NCI-H2171 (cell line): ENCODE data around the gene SLC2A6.

Experiments
- DNase-seq: peaks from one replicate; lab custom pipeline; 2025; lab: John Stamatoyannopoulos, UW

Gene SLC2A6

DNA sequence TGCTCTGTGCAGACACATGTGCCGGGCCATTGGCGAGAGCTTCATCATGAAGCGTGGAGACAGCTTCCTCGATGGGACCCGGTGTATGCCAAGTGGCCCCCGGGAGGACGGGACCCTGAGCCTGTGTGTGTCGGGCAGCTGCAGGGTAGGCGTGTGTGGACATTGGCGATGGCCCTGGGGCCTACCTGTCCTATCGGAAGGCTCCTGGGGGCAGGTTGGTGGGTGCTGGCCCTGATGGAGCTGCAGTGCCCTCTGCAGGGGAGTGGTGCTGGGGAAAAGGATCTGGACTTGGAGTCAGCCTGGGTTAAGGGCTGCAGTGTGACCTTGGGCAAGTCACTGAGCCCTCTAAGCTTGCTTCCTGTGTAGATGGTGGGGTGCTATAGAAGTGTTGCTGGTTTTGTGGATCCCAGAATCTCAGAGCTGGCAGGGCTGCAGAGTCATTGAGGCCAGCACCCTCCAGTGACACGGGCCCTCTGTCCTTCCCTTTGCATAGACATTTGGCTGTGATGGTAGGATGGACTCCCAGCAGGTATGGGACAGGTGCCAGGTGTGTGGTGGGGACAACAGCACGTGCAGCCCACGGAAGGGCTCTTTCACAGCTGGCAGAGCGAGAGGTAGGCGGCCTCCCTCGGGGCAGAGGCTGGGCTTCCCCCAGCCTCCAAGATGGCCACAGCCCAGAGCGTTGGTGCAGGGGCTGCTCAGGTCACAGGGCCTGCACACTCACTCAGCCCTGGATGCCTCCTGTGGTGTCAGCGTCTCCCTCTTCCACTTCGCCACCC lies 41.0 kb downstream of the SLC2A6 start:
- no peak for DNase-seq

- DNase-seq, result no peak
These were observed 42.2 kb downstream of the SLC2A6 start for GRCh38 chr9:133436681-133437080.

DNA sequence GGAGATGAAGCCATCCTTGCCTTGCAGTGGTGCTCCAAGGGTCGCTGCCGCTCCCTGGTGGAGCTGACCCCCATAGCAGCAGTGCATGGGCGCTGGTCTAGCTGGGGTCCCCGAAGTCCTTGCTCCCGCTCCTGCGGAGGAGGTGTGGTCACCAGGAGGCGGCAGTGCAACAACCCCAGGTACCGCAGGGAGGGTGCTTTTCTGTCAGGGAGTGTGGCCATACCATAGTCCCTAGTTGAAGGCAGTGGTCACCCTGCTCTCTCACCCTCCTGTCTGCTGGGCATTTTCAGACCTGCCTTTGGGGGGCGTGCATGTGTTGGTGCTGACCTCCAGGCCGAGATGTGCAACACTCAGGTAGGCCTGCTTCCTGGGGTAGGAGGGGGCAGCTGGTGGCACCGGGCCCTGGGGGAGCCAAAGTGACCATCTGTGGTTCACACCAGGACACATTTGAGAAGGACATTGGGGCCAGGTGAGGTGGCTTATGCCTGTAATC lies 45.5 kb downstream of the SLC2A6 start:
- no peak for DNase-seq

DNA sequence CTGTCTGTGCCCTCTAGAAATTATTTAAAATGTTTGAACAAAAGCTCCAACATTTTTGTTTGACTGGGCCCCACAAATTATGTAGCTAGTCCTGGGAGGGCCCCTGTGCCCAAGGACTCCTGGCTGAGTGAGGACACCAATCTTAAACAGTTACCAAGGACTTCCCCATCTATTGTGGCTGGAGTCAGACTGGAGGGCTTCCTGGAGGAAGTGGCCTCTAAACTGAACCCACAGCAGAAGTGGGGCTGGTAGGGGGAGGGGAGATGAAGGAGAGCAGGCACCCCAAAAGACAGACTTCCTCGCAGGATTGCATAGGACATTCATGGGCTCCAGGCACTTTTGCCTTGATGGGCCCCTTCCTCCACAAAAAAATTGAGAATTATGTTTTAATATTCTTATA lies 48.7 kb downstream of the SLC2A6 start:
- DNase-seq, result no peak

DNA sequence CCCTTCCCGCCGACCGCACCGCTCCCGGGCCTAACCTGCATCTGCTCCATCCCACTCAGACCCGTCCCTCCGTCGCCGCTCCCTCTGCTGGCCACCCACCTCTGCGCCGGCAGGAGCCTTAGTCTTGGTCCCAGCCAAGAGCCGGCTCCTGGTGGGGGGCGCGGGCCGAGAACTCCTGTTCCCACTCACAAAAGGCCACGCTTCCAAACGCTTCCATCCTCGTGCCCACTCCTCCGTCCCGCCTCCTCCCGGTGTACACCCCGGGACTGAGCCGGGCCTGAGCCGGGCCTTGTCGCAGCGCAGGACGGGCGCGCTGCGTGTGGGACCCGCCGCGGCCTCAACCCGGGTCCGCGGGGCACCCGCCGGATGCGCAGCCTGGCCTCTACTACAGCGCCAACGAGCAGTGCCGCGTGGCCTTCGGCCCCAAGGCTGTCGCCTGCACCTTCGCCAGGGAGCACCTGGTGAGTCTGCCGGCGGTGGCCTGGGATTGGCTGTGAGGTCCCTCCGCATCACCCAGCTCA lies 49.2 kb downstream of the SLC2A6 start:
- no peak for DNase-seq

DNA sequence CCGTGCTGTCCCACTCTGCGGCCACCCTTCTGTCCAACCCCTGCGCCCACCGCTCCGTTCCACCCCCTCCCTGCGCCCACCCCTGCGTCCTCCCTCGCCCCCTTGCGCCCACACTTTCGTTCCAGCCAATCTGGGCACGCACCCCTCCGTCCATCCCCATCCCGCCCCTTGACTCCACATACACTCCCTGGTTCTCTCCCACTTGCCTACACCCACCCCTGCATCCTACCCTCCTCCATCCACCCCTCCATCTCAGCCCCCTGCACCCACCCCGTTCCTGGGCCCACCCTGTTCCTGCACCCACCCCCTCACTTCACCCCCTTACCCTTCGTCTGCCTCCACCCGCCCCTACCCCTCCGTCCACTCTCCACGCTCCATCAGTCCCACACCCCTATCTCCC lies 49.7 kb downstream of the SLC2A6 start:
- no peak for DNase-seq

DNA sequence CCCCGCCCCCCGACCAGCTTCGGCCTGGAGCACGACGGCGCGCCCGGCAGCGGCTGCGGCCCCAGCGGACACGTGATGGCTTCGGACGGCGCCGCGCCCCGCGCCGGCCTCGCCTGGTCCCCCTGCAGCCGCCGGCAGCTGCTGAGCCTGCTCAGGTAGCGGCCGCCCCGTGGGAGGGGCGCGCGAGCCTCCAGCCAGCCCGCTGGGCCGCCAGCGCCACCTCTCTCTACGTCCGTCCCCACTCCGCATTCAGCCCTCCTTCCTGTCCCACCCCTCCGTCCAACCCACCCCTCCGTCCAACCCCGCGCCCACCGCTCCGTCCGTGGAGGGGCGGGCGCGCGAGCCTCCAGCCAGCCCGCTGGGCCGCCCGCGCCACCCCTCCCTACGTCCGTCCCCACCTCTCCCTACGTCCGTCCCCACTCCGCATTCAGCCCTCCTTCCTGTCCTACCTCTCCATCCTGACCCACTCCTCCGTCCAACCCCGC lies 50.2 kb downstream of the SLC2A6 start:
- no peak for DNase-seq

DNA sequence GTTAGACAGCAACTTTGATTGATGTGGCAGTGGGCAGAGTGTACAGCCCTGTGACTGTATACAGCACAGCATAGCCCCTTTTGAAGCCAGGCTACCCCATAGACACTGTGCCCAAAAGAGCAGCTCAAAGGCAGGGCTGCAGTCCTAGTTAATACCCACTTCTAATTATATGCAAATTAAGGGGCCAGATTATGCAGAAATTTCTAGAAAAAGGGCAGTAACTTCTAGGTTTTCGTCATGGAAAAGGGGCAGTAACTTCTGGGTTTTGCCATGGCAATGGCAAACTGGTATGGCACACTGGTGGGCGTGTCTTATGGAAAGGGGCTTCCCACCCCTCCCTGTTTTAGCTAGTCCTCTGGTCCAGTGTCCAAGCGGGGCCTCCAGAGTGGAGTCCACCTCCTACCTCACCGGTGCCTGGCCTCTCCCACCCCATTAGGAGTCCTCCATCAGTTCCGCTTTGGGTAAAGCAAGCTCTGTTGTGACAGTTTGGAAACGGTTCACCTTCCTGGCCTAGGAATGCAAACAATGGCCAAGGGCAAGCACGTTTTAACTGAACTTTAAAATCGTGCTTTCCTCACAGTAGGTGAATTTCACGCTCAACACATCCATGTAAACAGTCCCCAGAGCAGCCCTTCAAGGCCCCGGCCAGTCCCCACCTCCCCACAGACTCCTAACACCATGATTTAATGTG lies 51.1 kb downstream of the SLC2A6 start:
- no peak for DNase-seq

DNA sequence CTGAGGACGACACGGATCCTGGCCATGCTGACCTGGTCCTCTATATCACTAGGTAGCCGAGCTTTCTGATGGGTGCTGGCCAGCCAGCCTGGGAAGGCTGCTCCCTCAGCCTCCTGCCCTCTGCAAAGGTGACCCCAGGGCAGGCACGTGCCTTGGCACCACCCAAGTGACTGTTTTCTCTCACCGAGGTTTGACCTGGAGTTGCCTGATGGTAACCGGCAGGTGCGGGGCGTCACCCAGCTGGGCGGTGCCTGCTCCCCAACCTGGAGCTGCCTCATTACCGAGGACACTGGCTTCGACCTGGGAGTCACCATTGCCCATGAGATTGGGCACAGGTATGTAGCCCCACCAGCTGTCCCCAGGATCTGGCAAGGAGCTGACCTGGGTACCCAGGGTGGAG lies 52.9 kb downstream of the SLC2A6 start:
- DNase-seq, result no peak

DNA sequence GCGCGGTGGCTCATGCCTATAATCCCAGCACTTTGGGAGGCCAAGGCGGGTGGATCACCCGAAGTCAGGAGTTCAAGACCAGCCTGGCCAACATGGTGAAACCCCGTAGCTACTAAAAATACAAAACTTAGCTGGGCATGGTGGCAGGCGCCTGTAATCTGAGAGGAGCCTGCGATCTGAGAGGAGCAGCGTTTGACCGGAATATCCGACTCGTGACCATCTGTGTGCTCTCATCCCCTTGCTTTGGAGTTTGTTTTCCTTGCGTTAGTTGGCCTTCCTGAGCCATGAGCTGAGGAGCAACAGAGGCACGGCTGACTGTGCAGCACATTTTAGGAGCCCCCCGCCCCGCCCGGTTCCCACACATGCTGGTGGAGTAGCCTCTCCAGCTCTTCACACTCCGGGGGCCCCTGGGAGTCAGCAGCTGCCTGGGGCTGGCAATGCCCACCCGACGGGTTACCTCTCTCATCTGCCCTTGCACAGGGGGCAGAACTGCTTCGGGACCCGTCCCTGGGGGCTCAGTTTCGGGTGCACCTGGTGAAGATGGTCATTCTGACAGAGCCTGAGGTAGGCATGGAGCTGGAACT lies 53.8 kb downstream of the SLC2A6 start:
- no peak for DNase-seq

GRCh38 chr9:133424187-133424586 lies 54.7 kb downstream of the SLC2A6 start:
- no peak for DNase-seq

- DNase-seq, result no peak
These were observed 55.7 kb downstream of the SLC2A6 start for GRCh38 chr9:133423216-133423615.

DNA sequence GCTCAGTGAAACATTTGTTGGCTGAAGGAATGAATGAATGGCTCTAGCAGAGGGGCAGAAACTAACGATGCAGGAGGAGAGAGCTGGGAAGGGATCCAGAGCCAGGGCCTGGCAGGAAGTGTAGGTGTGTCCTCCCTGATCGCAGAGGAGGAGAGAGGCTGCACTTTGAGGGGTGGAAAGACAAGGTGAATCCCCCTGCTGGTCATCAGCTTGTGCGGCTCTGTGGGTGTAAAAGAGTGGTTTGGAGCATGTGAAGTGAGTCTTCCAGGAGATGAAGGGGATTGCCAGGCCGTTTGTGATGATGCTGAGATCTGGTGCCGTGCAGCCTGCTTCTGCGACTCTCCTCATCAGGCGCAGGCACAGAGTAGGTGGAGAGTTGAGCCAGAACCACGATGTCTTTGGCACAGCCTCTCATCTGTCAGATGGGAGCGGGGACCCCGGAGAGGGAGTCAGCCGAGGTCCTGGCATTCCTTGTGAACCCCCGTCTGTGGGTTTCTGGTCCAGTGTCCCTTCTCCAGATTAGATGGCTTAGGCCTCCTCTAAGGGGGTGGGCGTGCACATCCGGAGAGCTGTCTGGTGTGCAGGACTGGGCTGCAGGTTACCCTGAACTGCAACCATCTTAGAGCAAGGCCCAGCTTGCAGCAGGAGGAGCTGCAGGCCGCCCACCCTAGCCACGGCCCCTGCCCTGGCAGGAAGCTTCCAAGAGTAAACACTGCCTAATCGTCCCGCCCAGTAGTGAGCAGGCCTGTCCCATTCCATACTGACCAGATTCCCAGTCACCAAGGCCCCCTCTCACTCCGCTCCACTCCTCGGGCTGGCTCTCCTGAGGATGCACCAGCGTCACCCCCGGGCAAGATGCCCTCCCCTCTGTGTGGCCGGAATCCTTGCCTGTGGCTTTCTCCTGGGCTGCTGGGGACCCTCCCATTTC lies 57.0 kb downstream of the SLC2A6 start, which contains the start of gene ADAMTS13:
Gene ADAMTS13, plus strand, starts transcription at position 753 of the 928 bp plus-strand sequence. Its CDS starts 77 bp downstream, at position 830.
- no peak for DNase-seq
